ENCODE data around the gene ACTRT2.

The ACTRT2 gene

GRCh38 chr1:3021233-3021671 is at the start of gene ACTRT2:
TSS of gene ACTRT2 (plus strand) at chr1:3021467. CDS start at chr1:3021687, 220 bp downstream.
- no peak for DNase-seq

GRCh38 chr1:2971609-2972008 is 49.7 kb upstream of the ACTRT2 start:
- DNase-seq: no peak

- DNase-seq: no peak
These were observed 49.0 kb upstream of the ACTRT2 start for GRCh38 chr1:2972011-2972878.

DNA sequence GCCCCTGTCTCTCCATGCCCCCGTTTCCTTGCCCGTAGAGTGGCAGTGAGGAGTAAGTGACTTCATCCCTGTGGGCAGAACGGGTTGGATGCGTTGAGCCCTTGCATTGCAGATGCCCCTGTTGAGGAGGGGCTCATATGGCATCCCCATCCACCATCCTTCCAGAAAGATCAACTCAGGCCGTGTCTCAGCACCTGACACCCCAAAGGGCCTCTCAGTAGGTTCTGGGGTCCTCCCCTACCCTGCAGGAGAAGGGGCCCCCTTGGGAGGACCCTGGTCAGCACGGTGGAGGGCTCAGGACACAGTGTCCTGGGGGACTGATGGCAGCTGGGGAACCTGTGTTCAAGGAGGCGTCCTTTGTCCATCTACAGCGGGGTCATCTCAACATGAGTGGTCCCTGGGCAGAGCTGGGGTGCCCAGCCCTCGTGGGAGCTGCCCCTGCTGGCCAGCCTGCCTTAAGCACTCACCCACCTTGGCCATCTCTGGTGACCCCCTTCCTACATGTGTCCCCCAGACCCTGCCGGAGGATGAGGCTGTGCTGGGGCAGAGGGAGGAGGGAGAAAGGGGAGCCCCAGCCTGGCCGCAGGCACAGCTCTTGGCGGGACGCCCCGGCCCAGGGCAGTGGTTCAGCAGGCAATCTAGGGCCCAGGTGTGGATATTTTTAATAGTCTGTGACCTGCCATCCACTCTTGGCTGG is 48.2 kb upstream of the ACTRT2 start:
- no peak for DNase-seq

GRCh38 chr1:2973601-2974593 is 47.4 kb upstream of the ACTRT2 start:
- DNase-seq: no peak

GRCh38 chr1:2974701-2975301 is 46.5 kb upstream of the ACTRT2 start:
- DNase-seq: no peak

GRCh38 chr1:2975466-2976179 is 45.6 kb upstream of the ACTRT2 start:
- no peak for DNase-seq

DNA sequence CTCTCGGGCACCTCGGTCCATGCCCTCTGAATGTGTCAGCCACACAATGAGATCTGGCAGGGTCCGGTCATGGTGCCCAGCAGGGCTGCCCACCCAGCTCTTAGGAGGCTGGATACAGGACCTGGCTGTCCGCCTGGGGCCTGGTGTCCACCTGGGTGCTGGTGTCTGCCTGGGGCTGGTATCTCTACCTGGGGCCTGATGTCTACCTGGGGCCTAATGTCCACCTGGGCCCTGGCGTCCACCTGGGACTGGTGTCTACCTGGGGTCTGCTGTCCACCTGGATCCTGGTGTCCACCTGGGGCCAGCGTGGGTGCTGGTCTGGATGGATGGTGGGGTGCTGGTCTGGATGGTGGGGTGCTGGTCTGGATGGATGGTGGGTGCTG is 45.1 kb upstream of the ACTRT2 start:
- DNase-seq: no peak

GRCh38 chr1:2977886-2978611 is 43.2 kb upstream of the ACTRT2 start:
- no peak for DNase-seq

GRCh38 chr1:2978691-2979190 is 42.5 kb upstream of the ACTRT2 start:
- no peak for DNase-seq

DNA sequence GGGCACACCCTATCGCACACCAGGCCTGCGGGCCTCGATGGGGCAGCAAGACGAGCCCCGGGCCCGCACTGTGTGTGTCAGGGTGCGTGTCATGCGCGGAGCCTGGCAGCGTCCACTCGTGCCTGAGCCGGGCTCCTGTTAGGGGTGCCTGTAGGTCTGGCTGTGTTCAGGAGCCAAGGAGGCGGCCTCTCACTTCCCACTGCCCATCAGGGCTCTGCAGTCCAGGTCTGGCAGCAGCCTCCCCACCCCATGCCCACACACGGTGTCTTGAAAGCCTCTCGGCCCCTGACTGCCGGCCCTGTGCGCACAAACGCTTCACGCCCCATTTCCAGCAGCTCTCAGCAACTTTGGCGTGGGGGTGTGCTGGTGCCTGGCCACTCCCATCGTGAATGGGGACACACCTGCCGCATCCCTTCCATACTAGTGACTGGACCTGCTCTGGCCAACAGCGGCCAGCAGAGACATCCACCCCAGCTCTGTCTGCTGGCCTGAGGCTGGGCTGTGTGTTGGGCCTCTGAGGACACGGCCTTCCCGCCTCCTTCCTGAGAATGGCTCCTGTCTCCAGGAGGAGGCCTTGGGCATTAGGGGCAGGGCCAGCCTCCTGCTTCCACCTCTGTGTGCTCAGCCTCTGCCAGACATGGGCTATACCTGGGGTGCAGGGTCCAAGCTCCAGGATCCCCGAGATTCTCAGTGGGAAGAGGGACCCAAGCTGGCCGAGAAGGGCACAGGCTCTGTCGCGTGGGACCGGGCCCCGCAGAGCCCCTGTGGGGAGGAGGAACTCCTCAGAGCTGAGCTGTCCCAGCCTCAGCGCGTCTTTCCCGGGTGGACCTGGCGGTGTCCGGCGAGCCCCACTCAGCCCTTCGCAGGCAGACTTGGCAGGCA is 41.8 kb upstream of the ACTRT2 start:
- DNase-seq: no peak

DNA sequence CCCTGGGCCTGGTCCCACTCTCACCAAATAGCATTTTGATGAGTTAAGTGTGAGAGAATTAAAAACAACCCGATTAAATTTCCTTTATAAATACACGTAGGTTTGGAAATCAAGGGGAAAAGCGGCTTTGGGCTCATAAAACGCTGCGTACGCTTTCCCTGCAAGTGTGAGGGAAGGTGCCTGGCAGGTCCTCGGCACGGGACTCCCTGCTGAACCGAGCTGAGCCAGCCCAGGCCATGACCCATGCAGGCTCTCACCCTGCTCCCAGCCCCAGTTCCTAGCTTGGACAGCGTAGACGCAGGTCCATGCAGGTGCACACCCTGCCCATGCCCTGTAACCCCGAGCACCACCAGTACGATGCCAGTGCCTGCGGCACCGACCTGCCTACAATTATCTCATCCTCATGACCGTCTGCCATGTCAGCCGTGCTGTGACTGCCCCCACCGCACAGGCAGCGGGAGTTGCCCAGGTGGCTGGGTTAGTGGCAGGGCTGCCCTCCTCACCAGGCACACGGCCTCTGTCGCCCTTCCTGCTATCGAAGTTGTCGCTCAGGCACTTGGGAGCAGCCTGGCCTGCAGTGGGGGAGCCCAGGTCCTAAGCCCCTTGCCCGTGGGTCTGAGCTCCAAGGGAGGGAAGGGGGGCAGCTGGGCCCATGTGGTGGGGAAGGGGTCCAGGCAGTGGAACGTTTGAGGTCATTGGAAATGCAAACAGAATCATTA is 41.0 kb upstream of the ACTRT2 start:
- DNase-seq: no peak

DNA sequence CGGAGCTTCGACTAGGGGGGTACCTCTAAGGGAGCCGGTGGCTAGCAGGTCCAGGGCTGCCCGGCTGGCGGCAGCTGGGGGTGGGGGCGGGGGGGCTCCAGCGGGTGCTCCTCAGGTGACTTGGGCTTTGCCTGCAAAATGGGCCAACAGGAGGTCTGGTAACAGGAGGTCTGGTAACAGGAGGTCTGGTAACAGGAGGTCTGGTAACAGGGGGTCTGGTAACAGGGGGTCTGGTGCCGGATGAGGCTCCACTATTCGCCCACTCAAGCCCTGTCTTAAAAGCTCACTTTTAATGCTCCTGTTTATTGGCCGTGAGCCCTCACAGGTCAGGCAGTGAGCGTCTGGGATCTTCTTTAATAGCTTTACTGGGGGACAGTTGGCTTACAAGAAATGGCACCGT is 40.4 kb upstream of the ACTRT2 start:
- no peak for DNase-seq

- no peak for DNase-seq
These were observed 39.9 kb upstream of the ACTRT2 start for GRCh38 chr1:2981388-2981787.

GRCh38 chr1:2981981-2982614 is 39.2 kb upstream of the ACTRT2 start:
- no peak for DNase-seq

DNA sequence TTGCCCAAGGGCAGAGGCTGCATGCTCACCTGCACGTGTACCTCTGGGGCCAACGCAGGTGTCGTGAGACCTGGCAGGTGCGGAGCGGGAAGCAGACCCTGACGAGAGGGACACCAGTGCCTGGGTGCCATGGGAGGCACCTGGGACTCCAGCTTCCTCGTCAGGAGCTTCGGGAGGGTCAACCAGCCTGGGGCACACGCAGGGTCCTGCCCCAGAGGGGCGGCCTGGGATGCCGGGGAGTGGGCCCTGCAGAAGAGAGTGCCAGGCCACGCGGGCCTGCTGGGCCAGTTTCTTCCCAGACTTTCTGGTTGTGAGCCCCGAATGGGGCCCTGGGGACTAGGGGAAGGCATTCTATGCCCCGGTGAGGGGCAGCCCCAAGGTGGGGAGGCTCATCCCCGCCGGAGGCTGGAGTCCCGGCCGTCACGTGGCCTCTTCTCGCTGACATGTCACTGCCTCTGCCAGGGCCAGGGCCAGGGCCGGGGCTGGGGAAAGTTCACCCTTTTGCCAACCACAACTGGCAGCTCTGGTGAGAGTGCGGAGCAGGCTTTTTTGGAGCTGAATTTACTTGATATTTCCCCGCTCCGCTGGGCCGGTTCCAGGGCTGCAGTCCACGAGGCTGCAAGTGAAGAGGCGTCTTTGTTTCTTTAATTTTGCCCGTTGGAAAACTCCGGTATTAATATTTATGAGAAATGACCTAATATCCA is 38.5 kb upstream of the ACTRT2 start:
- no peak for DNase-seq

DNA sequence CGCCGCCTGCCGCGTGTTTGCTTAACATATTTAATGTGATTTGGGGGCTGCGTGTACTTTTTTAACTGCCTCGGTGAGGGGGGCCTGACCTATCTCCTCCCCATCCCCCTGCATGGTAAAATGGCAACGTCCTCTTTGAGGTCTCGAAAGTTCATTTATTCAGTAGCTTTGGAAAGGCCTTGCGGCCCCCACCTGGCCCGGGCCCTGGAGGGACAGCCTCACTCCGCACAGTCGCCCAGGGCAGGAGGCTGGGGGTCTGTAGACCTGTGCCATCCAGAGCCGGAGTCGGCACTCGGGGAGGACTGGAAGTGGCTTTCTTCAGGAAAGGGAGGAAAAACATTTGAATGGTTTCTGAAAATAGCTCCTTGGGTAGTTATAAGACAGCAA is 38.0 kb upstream of the ACTRT2 start:
- DNase-seq: no peak
